ENCODE data around the gene SNTG2.

Gene SNTG2

GRCh38 chr2:1147873-1148612, 197.4 kb downstream of the SNTG2 start:
- DNase-seq (ENCODE audit: low read depth) = no peak

GRCh38 chr2:1150724-1151511, 200.3 kb downstream of the SNTG2 start:
- no peak for DNase-seq (ENCODE audit: low read depth)

- DNase-seq (ENCODE audit: low read depth) = no peak
These were observed 201.7 kb downstream of the SNTG2 start for GRCh38 chr2:1152375-1152774.

GRCh38 chr2:1153920-1154319, 203.3 kb downstream of the SNTG2 start:
- no peak for DNase-seq (ENCODE audit: low read depth)

- DNase-seq (ENCODE audit: low read depth) = no peak
These were observed 204.3 kb downstream of the SNTG2 start for GRCh38 chr2:1154710-1155594.

- no peak for DNase-seq (ENCODE audit: low read depth)
These were observed 205.4 kb downstream of the SNTG2 start for GRCh38 chr2:1156059-1156458.

GRCh38 chr2:1156531-1156930, 205.9 kb downstream of the SNTG2 start:
- DNase-seq (ENCODE audit: low read depth) = no peak

GRCh38 chr2:1157107-1157506, 206.5 kb downstream of the SNTG2 start:
- DNase-seq (ENCODE audit: low read depth) = no peak

GRCh38 chr2:1159013-1159412, 208.4 kb downstream of the SNTG2 start:
- DNase-seq (ENCODE audit: low read depth) = no peak

GRCh38 chr2:1162246-1162645, 211.6 kb downstream of the SNTG2 start:
- DNase-seq (ENCODE audit: low read depth) = no peak

- DNase-seq (ENCODE audit: low read depth) = no peak
These were observed 212.3 kb downstream of the SNTG2 start for GRCh38 chr2:1162768-1163584.

- no peak for DNase-seq (ENCODE audit: low read depth)
These were observed 216.3 kb downstream of the SNTG2 start for GRCh38 chr2:1166976-1167375.

- DNase-seq (ENCODE audit: low read depth) = no peak
These were observed 218.2 kb downstream of the SNTG2 start for GRCh38 chr2:1168846-1169245.

GRCh38 chr2:1169291-1169949, 218.8 kb downstream of the SNTG2 start:
- no peak for DNase-seq (ENCODE audit: low read depth)

- no peak for DNase-seq (ENCODE audit: low read depth)
These were observed 219.6 kb downstream of the SNTG2 start for GRCh38 chr2:1170241-1170640.

- no peak for DNase-seq (ENCODE audit: low read depth)
These were observed 220.1 kb downstream of the SNTG2 start for GRCh38 chr2:1170711-1171110.

GRCh38 chr2:1173528-1173927, 222.9 kb downstream of the SNTG2 start:
- no peak for DNase-seq (ENCODE audit: low read depth)

- DNase-seq (ENCODE audit: low read depth) = no peak
These were observed 231.2 kb downstream of the SNTG2 start for GRCh38 chr2:1181893-1182292.

GRCh38 chr2:1183300-1183699, 232.7 kb downstream of the SNTG2 start:
- no peak for DNase-seq (ENCODE audit: low read depth)

- no peak for DNase-seq (ENCODE audit: low read depth)
These were observed 235.8 kb downstream of the SNTG2 start for GRCh38 chr2:1186421-1186820.

- DNase-seq (ENCODE audit: low read depth) = no peak
These were observed 236.5 kb downstream of the SNTG2 start for GRCh38 chr2:1187189-1187588.
